HUES64 (cell line): ENCODE results near the gene SLC25A45.

Source experiments
- H3K27ac ChIP-seq: 2 replicates; pipeline ENCODE4 v1.7.0; 2013; ENCODE audit warnings: low read depth, low read length, inconsistent platforms
- H3K27me3 ChIP-seq: 2 replicates; pipeline ENCODE4 v1.6.1; 2013; ENCODE audit warnings: mild to moderate bottlenecking, low read length; ENCODE audit not compliant: insufficient read depth
- H3K36me3 ChIP-seq: 2 replicates; pipeline ENCODE4 v1.6.1; 2013; ENCODE audit warnings: mild to moderate bottlenecking, low read length; ENCODE audit not compliant: insufficient read depth
- H3K4me1 ChIP-seq: 2 replicates; pipeline ENCODE4 v1.6.1; 2013; ENCODE audit warnings: mild to moderate bottlenecking, low read length, moderate library complexity; ENCODE audit not compliant: insufficient read depth
- H3K4me3 ChIP-seq: 2 replicates; pipeline ENCODE4 v1.5.1; 2013; ENCODE audit warnings: mild to moderate bottlenecking, low read length, moderate library complexity
- H3K9ac ChIP-seq: 2 replicates; pipeline ENCODE4 v1.6.1; 2013; ENCODE audit warnings: mild to moderate bottlenecking, low read depth, low read length
- H3K9me3 ChIP-seq: 2 replicates; pipeline ENCODE4 v1.6.1; 2013; ENCODE audit warnings: low read depth, low read length; ENCODE audit not compliant: insufficient read depth
- WGBS: fragments of 150-250, 120-280 bp; methylation state at CpG from one replicate; pipeline ENCODE4 v1.1.7; 2013; ENCODE audit warnings: missing lambda C conversion rate; 5-methylcytosine and 5-hydroxymethylcytosine counted together

Gene SLC25A45

GRCh38 chr11:65363770-65364169 lies 18.7 kb downstream of the SLC25A45 start:
- H3K9ac ChIP-seq = no peak overlapping the region
- 94% methylated on average over 1 of the region's 3 CpGs for WGBS
- H3K9me3 ChIP-seq = no peaks in the 10 kb centered on the region
- H3K4me3 ChIP-seq = no peak overlapping the region
- H3K36me3 ChIP-seq = no peaks in the 10 kb centered on the region
- no peak overlapping the region for H3K27ac ChIP-seq
- no peaks in the 10 kb centered on the region for H3K27me3 ChIP-seq
- H3K4me1 ChIP-seq = peaks cover 6% of the 10 kb centered on the region; the same call in 1 of the 2 replicates

- no peaks in the 10 kb centered on the region for H3K36me3 ChIP-seq
- no peaks in the 10 kb centered on the region for H3K9me3 ChIP-seq
- peaks cover 3% of the 10 kb centered on the region for H3K27me3 ChIP-seq
- WGBS = 94% methylated on average over 6 of the region's 6 CpGs
- no peak overlapping the region for H3K9ac ChIP-seq
- H3K27ac ChIP-seq = no peak overlapping the region
- H3K4me1 ChIP-seq = peaks cover 6% of the 10 kb centered on the region; the same call in 1 of the 2 replicates
- H3K4me3 ChIP-seq = no peak overlapping the region
Observed at GRCh38 chr11:65362966-65363365, 19.5 kb downstream of the SLC25A45 start.

- H3K27me3 ChIP-seq = peaks cover 9% of the 10 kb centered on the region
- H3K27ac ChIP-seq = no peak overlapping the region
- H3K9me3 ChIP-seq = no peaks in the 10 kb centered on the region
- 93% methylated on average over 10 of the region's 10 CpGs for WGBS
- no peak overlapping the region for H3K4me3 ChIP-seq
- no peak overlapping the region for H3K9ac ChIP-seq
- H3K36me3 ChIP-seq = no peaks in the 10 kb centered on the region
- H3K4me1 ChIP-seq = peaks cover 6% of the 10 kb centered on the region; the same call in 1 of the 2 replicates
Observed at GRCh38 chr11:65362320-65362931, 20.0 kb downstream of the SLC25A45 start.

- Histone ChIP-seq H3K4me1 (peaks cover 6% of the 10 kb centered on the region; the same call in 1 of the 2 replicates), H3K9ac (no peak overlapping the region), H3K36me3 (peaks cover 6% of the 10 kb centered on the region; the same call in 1 of the 2 replicates), H3K27me3 (peaks cover 34% of the 10 kb centered on the region), H3K27ac (no peak overlapping the region), H3K9me3 (no peaks in the 10 kb centered on the region), H3K4me3 (no peak overlapping the region)
- WGBS = 89% methylated on average over 7 of the region's 8 CpGs
Observed at GRCh38 chr11:65357856-65358356, 24.5 kb downstream of the SLC25A45 start.

GRCh38 chr11:65356394-65356972 lies 26.0 kb downstream of the SLC25A45 start:
- Histone ChIP-seq H3K4me3 (no peak overlapping the region; the same call in 1 of the 2 replicates), H3K9ac (no peak overlapping the region), H3K27ac (no peak overlapping the region), H3K36me3 (peaks cover 19% of the 10 kb centered on the region), H3K9me3 (no peaks in the 10 kb centered on the region), H3K4me1 (peaks cover 6% of the 10 kb centered on the region; the same call in 1 of the 2 replicates), H3K27me3 (peaks cover 34% of the 10 kb centered on the region)
- WGBS = 93% methylated on average over 30 of the region's 30 CpGs

GRCh38 chr11:65355776-65356393 lies 26.6 kb downstream of the SLC25A45 start:
- Histone ChIP-seq H3K27me3 (peaks cover 34% of the 10 kb centered on the region), H3K27ac (no peak overlapping the region), H3K9ac (0 out of 2 replicates have a peak overlapping the region, but pooled peaks have one; percentile 3), H3K36me3 (peaks cover 25% of the 10 kb centered on the region), H3K9me3 (no peaks in the 10 kb centered on the region), H3K4me1 (peaks cover 6% of the 10 kb centered on the region; the same call in 1 of the 2 replicates), H3K4me3 (peak overlapping the region; percentile 65)
- 74% methylated on average over 35 of the region's 35 CpGs for WGBS

GRCh38 chr11:65355013-65355775 lies 27.3 kb downstream of the SLC25A45 start:
- Histone ChIP-seq H3K9ac (peak overlapping the region; percentile 43; the same call in 1 of the 2 replicates), H3K4me3 (peak overlapping the region; percentile 65), H3K27me3 (peaks cover 34% of the 10 kb centered on the region), H3K27ac (no peak overlapping the region), H3K9me3 (no peaks in the 10 kb centered on the region), H3K4me1 (peaks cover 6% of the 10 kb centered on the region; the same call in 1 of the 2 replicates), H3K36me3 (peaks cover 31% of the 10 kb centered on the region)
- WGBS = 3% methylated on average over 47 of the region's 47 CpGs

- H3K27ac ChIP-seq = peak within 1 kb of the TSS; percentile 38; the same call in 1 of the 2 replicates
- peaks cover 38% of the 10 kb centered on the region for H3K36me3 ChIP-seq
- no peaks in the 10 kb centered on the region for H3K9me3 ChIP-seq
- peak within 1 kb of the TSS; percentile 43 for H3K9ac ChIP-seq
- under 1% methylated on average over 79 of the region's 79 CpGs for WGBS
- H3K27me3 ChIP-seq = peaks cover 34% of the 10 kb centered on the region
- H3K4me1 ChIP-seq = peaks cover under 1% of the 10 kb centered on the region; the same call in 1 of the 2 replicates
- peak within 1 kb of the TSS; percentile 65 for H3K4me3 ChIP-seq
Observed at GRCh38 chr11:65354265-65355012, 28.0 kb downstream of the SLC25A45 start, which contains the start of gene TIGD3. TSS of gene TIGD3 (plus strand) at chr11:65354751. CDS start at chr11:65355809, 1,058 bp downstream.

- Histone ChIP-seq H3K27ac (no peak overlapping the region; the same call in 1 of the 2 replicates), H3K36me3 (peaks cover 43% of the 10 kb centered on the region), H3K27me3 (peaks cover 34% of the 10 kb centered on the region), H3K9me3 (no peaks in the 10 kb centered on the region), H3K9ac (peak overlapping the region; percentile 21; the same call in 1 of the 2 replicates), H3K4me3 (peak overlapping the region; percentile 65), H3K4me1 (no peaks in the 10 kb centered on the region)
- 20% methylated on average over 16 of the region's 16 CpGs for WGBS
Observed at GRCh38 chr11:65353900-65354264, 28.6 kb downstream of the SLC25A45 start.

GRCh38 chr11:65353376-65353775 lies 29.1 kb downstream of the SLC25A45 start:
- peaks cover 48% of the 10 kb centered on the region for H3K36me3 ChIP-seq
- H3K4me1 ChIP-seq = no peaks in the 10 kb centered on the region
- peaks cover 34% of the 10 kb centered on the region for H3K27me3 ChIP-seq
- H3K4me3 ChIP-seq = peak overlapping the region; percentile 65; the same call in 1 of the 2 replicates
- no peak overlapping the region for H3K9ac ChIP-seq
- H3K27ac ChIP-seq = no peak overlapping the region
- 89% methylated on average over 7 of the region's 7 CpGs for WGBS
- no peaks in the 10 kb centered on the region for H3K9me3 ChIP-seq
